ENCODE results near the gene ATP2B2. TPM values are rescaled to one million over a fixed set of nuclear protein-coding genes. Genes with fewer than 3 reads are reported as not detected.

Gene ATP2B2
- total and polyA plus RNA-seq, 9 of the 15 experiments (the other 6 are each of a cell fraction or from before 2014, with no cell fraction given): 0.06 TPM; not detected in 8

DNA sequence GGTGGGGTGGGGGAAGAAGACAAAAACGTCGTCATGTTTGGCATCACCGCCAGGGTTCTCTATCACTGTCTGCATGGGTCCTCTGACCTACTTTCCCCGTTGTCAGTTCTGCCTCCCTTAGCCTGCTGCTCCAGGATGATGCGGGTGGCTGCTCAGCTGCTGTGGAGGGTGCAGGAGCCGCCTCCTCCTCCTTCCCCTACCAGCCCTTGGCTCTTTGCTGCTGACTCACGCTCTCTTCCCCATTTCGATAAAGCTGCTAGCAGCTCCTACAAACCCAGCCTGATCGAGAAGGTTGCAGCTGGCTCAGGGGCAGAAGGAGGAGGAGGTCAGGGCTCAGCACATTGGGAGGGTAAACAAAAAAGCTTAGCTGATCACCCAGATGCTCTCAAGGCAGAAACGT, 135.0 kb downstream of the ATP2B2 start (continued):
- TF ChIP-seq, protein P1, sequence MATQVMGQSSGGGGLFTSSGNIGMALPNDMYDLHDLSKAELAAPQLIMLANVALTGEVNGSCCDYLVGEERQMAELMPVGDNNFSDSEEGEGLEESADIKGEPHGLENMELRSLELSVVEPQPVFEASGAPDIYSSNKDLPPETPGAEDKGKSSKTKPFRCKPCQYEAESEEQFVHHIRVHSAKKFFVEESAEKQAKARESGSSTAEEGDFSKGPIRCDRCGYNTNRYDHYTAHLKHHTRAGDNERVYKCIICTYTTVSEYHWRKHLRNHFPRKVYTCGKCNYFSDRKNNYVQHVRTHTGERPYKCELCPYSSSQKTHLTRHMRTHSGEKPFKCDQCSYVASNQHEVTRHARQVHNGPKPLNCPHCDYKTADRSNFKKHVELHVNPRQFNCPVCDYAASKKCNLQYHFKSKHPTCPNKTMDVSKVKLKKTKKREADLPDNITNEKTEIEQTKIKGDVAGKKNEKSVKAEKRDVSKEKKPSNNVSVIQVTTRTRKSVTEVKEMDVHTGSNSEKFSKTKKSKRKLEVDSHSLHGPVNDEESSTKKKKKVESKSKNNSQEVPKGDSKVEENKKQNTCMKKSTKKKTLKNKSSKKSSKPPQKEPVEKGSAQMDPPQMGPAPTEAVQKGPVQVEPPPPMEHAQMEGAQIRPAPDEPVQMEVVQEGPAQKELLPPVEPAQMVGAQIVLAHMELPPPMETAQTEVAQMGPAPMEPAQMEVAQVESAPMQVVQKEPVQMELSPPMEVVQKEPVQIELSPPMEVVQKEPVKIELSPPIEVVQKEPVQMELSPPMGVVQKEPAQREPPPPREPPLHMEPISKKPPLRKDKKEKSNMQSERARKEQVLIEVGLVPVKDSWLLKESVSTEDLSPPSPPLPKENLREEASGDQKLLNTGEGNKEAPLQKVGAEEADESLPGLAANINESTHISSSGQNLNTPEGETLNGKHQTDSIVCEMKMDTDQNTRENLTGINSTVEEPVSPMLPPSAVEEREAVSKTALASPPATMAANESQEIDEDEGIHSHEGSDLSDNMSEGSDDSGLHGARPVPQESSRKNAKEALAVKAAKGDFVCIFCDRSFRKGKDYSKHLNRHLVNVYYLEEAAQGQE (IDR thresholded peaks at IDR 0.05; ENCODE audit: borderline replicate concordance): 0 out of 2 replicates have a peak, but pooled peaks have one; percentile 15
- TF ChIP-seq, protein P1 (CRISPR knock-in tag; IDR thresholded peaks at IDR 0.05; ENCODE audit: low read depth): no peak
- no peak for TF ChIP-seq L3MBTL2 (IDR thresholded peaks at IDR 0.05)
- no peak for TF ChIP-seq ZNF551 (CRISPR knock-in tag; IDR thresholded peaks at IDR 0.05)
- no peak for TF ChIP-seq KLF1 (tag; IDR thresholded peaks at IDR 0.05)
- TF ChIP-seq SAFB2 (IDR thresholded peaks at IDR 0.05; ENCODE audit: borderline replicate concordance, low read depth, low read length, severe bottlenecking): no peak
- TF ChIP-seq RUNX1 (IDR thresholded peaks at IDR 0.05; ENCODE audit: low read depth): no peak
- no peak for TF ChIP-seq EP300 (IDR thresholded peaks at IDR 0.05; ENCODE audit: low read length)
- TF ChIP-seq DPF2 (IDR thresholded peaks at IDR 0.05): peak; percentile 25; the same call in 1 of the 2 replicates
- no peak for TF ChIP-seq TARDBP (IDR thresholded peaks at IDR 0.05)
- no peak for TF ChIP-seq HMGN3 (IDR thresholded peaks at IDR 0.05; ENCODE audit: borderline replicate concordance, extremely low read depth, insufficient read length, low read depth, low read length)
- no peak for TF ChIP-seq ZNF76 (CRISPR knock-in tag; IDR thresholded peaks at IDR 0.05; ENCODE audit: borderline replicate concordance)
- no peak for TF ChIP-seq ZNF134 (CRISPR knock-in tag; conservative IDR thresholded peaks at IDR 0.05)
- TF ChIP-seq HMG20A (CRISPR knock-in tag; conservative IDR thresholded peaks at IDR 0.05): no peak
- no peak for TF ChIP-seq ZNF780A (CRISPR knock-in tag; IDR thresholded peaks at IDR 0.05)
